ENCODE measurements around the gene GALNT16. TPM values are rescaled to one million over a fixed set of nuclear protein-coding genes. Genes with fewer than 3 reads are reported as not detected.

The GALNT16 gene
- total RNA-seq, 4 donors from 2014 or later: 5.8 to 18.4 (median 10.5) TPM

- no peak for DNase-seq (ENCODE audit: extremely low spot score)
- Histone ChIP-seq H3K9me3 (no peaks in the 10 kb centered on the region), H3K4me1 (peaks cover 6 to 19% (median 15%) of the 10 kb centered on the region in 4 donors), H3K27me3 (no peaks in the 10 kb centered on the region), H3K27ac (replicated peaks in 1 of 4) (peak overlapping the region in 3 of 4 donors; percentile 1 to 59 (median 26)), H3K4me3 (no peak overlapping the region), H3K36me3 (peaks cover 0 to 15% (median 0%) of the 10 kb centered on the region in 4 donors)
- no peak for TF ChIP-seq POLR2A (IDR thresholded peaks at IDR 0.05; ENCODE audit: low read depth)
- TF ChIP-seq CTCF (IDR thresholded peaks at IDR 0.05): no peak
- no peak for TF ChIP-seq EP300 (IDR thresholded peaks at IDR 0.05)
- TF ChIP-seq POLR2AphosphoS5 (IDR thresholded peaks at IDR 0.05): no peak
- intact Hi-C loops (cut with DNase I): no loop called here
- WGBS: 77% methylated on average over 11 of the region's 11 CpGs
Measured at GRCh38 chr14:69354383-69355153, 94.6 kb downstream of the GALNT16 start.

GRCh38 chr14:69355154-69355597 is 95.2 kb downstream of the GALNT16 start:
- H3K4me1 ChIP-seq: peaks cover 6 to 19% (median 15%) of the 10 kb centered on the region in 4 donors
- no peak overlapping the region for H3K4me3 ChIP-seq
- no peaks in the 10 kb centered on the region for H3K9me3 ChIP-seq
- DNase-seq (ENCODE audit: extremely low spot score): no peak
- intact Hi-C loops (cut with DNase I): no loop called here
- peaks cover 0 to 12% (median 0%) of the 10 kb centered on the region in 4 donors for H3K36me3 ChIP-seq
- peak overlapping the region; percentile 52 to 59 (median 56) for H3K27ac ChIP-seq (replicated peaks in 1 of 4)
- no peak for TF ChIP-seq POLR2AphosphoS5 (IDR thresholded peaks at IDR 0.05)
- no peak for TF ChIP-seq CTCF (IDR thresholded peaks at IDR 0.05)
- no peak for TF ChIP-seq EP300 (IDR thresholded peaks at IDR 0.05)
- no peak for TF ChIP-seq POLR2A (IDR thresholded peaks at IDR 0.05; ENCODE audit: low read depth)
- WGBS: 100% methylated on average over 3 of the region's 6 CpGs
- H3K27me3 ChIP-seq: no peaks in the 10 kb centered on the region

- 76% methylated on average over 5 of the region's 6 CpGs for WGBS
- TF ChIP-seq POLR2AphosphoS5 (IDR thresholded peaks at IDR 0.05): peak; percentile 45
- TF ChIP-seq CTCF (IDR thresholded peaks at IDR 0.05): no peak
- H3K36me3 ChIP-seq: peaks cover 0 to 9% (median 0%) of the 10 kb centered on the region in 4 donors
- intact Hi-C loops (cut with DNase I): no loop called here
- no peaks in the 10 kb centered on the region for H3K9me3 ChIP-seq
- H3K4me1 ChIP-seq: peaks cover 6 to 19% (median 15%) of the 10 kb centered on the region in 4 donors
- H3K4me3 ChIP-seq: no peak overlapping the region
- H3K27me3 ChIP-seq: no peaks in the 10 kb centered on the region
- H3K27ac ChIP-seq (replicated peaks in 1 of 4): peak overlapping the region; percentile 52 to 59 (median 56)
- DNase-seq (ENCODE audit: extremely low spot score): no peak
Measured at GRCh38 chr14:69355607-69356281, 95.8 kb downstream of the GALNT16 start.

- DNase-seq (ENCODE audit: extremely low spot score): no peak
- no peak overlapping the region for H3K4me3 ChIP-seq
- peaks cover 0 to 6% (median 0%) of the 10 kb centered on the region in 4 donors for H3K36me3 ChIP-seq
- intact Hi-C loops (cut with DNase I): no loop called here
- no peaks in the 10 kb centered on the region for H3K9me3 ChIP-seq
- WGBS: 74% methylated on average over 6 of the region's 7 CpGs
- H3K27me3 ChIP-seq: no peaks in the 10 kb centered on the region
- TF ChIP-seq CTCF (IDR thresholded peaks at IDR 0.05): no peak
- no peak overlapping the region for H3K27ac ChIP-seq (replicated peaks in 1 of 4)
- peaks cover 6 to 19% (median 15%) of the 10 kb centered on the region in 4 donors for H3K4me1 ChIP-seq
Measured at GRCh38 chr14:69356903-69357543, 97.1 kb downstream of the GALNT16 start.

All from esophagus muscularis mucosa (tissue), 4 donors.